DMS79 (cell line): ENCODE results near the gene PDSS2.
"Not testable (repeated sequence)": the region's sequence is repeated elsewhere in the genome, so short reads cannot be mapped to it uniquely, and the experiment has no call there.

ENCODE experiments used
- DNase-seq: peaks from one replicate; lab custom pipeline; 2025; lab: John Stamatoyannopoulos, UW

Gene PDSS2

GRCh38 chr6:107459283-107460082, at the start of gene PDSS2:
PDSS2 (minus strand) TSS chr6:107459564; CDS start chr6:107459285, 279 bp downstream.
- peak; percentile 97 for DNase-seq

GRCh38 chr6:107506145-107506544, 46.8 kb upstream of the PDSS2 start:
- no peak for DNase-seq

GRCh38 chr6:107504270-107505026, 45.1 kb upstream of the PDSS2 start:
- DNase-seq: no peak

- no peak for DNase-seq
Observed at GRCh38 chr6:107496892-107497684, 37.7 kb upstream of the PDSS2 start.

- DNase-seq: no peak
Observed at GRCh38 chr6:107495971-107496370, 36.6 kb upstream of the PDSS2 start.

- DNase-seq: no peak
Observed at GRCh38 chr6:107495196-107495643, 35.9 kb upstream of the PDSS2 start.

- DNase-seq: peak; percentile 32
Observed at GRCh38 chr6:107493158-107494057, 34.0 kb upstream of the PDSS2 start.

GRCh38 chr6:107491760-107492660, 32.6 kb upstream of the PDSS2 start:
- DNase-seq: no peak

- peak; percentile 22 for DNase-seq
Observed at GRCh38 chr6:107491138-107491609, 31.8 kb upstream of the PDSS2 start.

- DNase-seq: no peak
Observed at GRCh38 chr6:107490566-107491137, 31.3 kb upstream of the PDSS2 start.

GRCh38 chr6:107489636-107490565, 30.5 kb upstream of the PDSS2 start, which contains the start of gene SOBP:
SOBP (plus strand) TSS chr6:107490117; CDS start chr6:107490617, 500 bp downstream.
- DNase-seq: peak; percentile 31

- peak; percentile 22 for DNase-seq
Observed at GRCh38 chr6:107488875-107489635, 29.7 kb upstream of the PDSS2 start.

- DNase-seq: no peak
Observed at GRCh38 chr6:107488174-107488874, 29.0 kb upstream of the PDSS2 start.

- DNase-seq: no peak
Observed at GRCh38 chr6:107485157-107485556, 25.8 kb upstream of the PDSS2 start.

GRCh38 chr6:107479089-107479690, 19.8 kb upstream of the PDSS2 start:
- DNase-seq: no peak

- DNase-seq: not testable (repeated sequence)
Observed at GRCh38 chr6:107475826-107476225, 16.5 kb upstream of the PDSS2 start.

- DNase-seq: not testable (repeated sequence)
Observed at GRCh38 chr6:107475360-107475759, 16.0 kb upstream of the PDSS2 start.
